Common myeloid progenitor, CD34-positive (primary cell): ENCODE data around the gene WBP4.
A peak's percentile ranks its signal among the peaks of the same experiment; 100 is the strongest.

Source experiments
- CTCF ChIA-PET: fragments of 350-600 bp; sonication (Branson Sonifier 250); formaldehyde crosslinking; loops from one replicate; lab custom pipeline; 2021; ENCODE audit warnings: antibody characterized with exemption; lab: Charles Lee
- POLR2A ChIA-PET: fragments of 350-600 bp; sonication (Branson Sonifier 250); formaldehyde crosslinking; loops from one replicate; lab custom pipeline; 2021; ENCODE audit warnings: antibody characterized with exemption; lab: Charles Lee
- DNase-seq, 3 donors: peaks; one replicate each; pipeline versions ENCODE4 v3.0.0 to v3.0.0-alpha.2; 2013
- H3K27ac ChIP-seq, 2 experiments: 1 replicate in 1 of 2; 2 replicates in 1 of 2; pipeline ENCODE4 v1.7.0; 2013; ENCODE audit warnings: inconsistent platforms in 2 of 2, low read length in 2 of 2, mild to moderate bottlenecking in 2 of 2, low read depth in 1 of 2, moderate library complexity in 1 of 2; ENCODE audit not compliant: severe bottlenecking in 2 of 2, insufficient read depth in 1 of 2, poor library complexity in 1 of 2
- H3K27me3 ChIP-seq, 5 experiments: replicated peaks in 2 of 5; 1 replicate in 3 of 5; 2 replicates in 2 of 5; pipeline versions ENCODE4 v1.6.1 to v1.7.0; 2013; ENCODE audit warnings: low read length in 4 of 5, mild to moderate bottlenecking in 2 of 5, moderate library complexity in 2 of 5, inconsistent platforms in 1 of 5; ENCODE audit not compliant: insufficient read depth in 5 of 5, control insufficient read depth in 4 of 5
- H3K36me3 ChIP-seq, 4 experiments: 1 replicate in 2 of 4; 2 replicates in 2 of 4; pipeline versions ENCODE4 v1.6.1 to v1.7.0; 2013; ENCODE audit warnings: low read length in 3 of 4, control low read depth in 1 of 4, mild to moderate bottlenecking in 1 of 4; ENCODE audit not compliant: control insufficient read depth in 4 of 4, insufficient read depth in 4 of 4
- H3K4me1 ChIP-seq, 4 experiments: 1 replicate in 3 of 4; 2 replicates in 1 of 4; pipeline versions ENCODE4 v1.6.1 to v1.7.1; 2013; ENCODE audit warnings: low read length in 3 of 4, mild to moderate bottlenecking in 3 of 4, control low read depth in 1 of 4, inconsistent platforms in 1 of 4, moderate library complexity in 1 of 4; ENCODE audit not compliant: control insufficient read depth in 4 of 4, insufficient read depth in 4 of 4; ENCODE audit errors: control extremely low read depth in 1 of 4
- H3K4me3 ChIP-seq, 7 experiments: 1 replicate in 4 of 7; 2 replicates in 3 of 7; pipeline versions ENCODE4 v1.5.1 to v1.7.0; 2013; ENCODE audit warnings: mild to moderate bottlenecking in 7 of 7, low read length in 6 of 7, moderate library complexity in 6 of 7, inconsistent platforms in 2 of 7, low read depth in 2 of 7, control low read depth in 1 of 7; ENCODE audit not compliant: insufficient read depth in 4 of 7, control insufficient read depth in 1 of 7; ENCODE audit errors: extremely low read depth in 1 of 7
- H3K9me3 ChIP-seq, 5 experiments: 1 replicate in 4 of 5; 2 replicates in 1 of 5; pipeline versions ENCODE4 v1.6.1 to v1.7.1; 2013; ENCODE audit warnings: low read length in 4 of 5, mild to moderate bottlenecking in 2 of 5, inconsistent platforms in 1 of 5, low read depth in 1 of 5, moderate library complexity in 1 of 5; ENCODE audit not compliant: control insufficient read depth in 4 of 5, insufficient read depth in 2 of 5; ENCODE audit errors: control extremely low read depth in 1 of 5
- WGBS: methylation state at CpG from one replicate; pipeline ENCODE4 v1.1.5; 2013; ENCODE audit not compliant: insufficient coverage; 5-methylcytosine and 5-hydroxymethylcytosine counted together

The WBP4 gene

GRCh38 chr13:41017817-41018601, 43.3 kb upstream of the WBP4 start:
- WGBS = no CpG with 5 or more reads among the region's 3 CpGs
- Histone ChIP-seq H3K9me3 (no peaks in the 10 kb centered on the region), H3K27ac (peak overlapping the region; percentile 100), H3K4me3 (peak overlapping the region in 6 of 7 experiments; percentile 69 to 100 (median 88)), H3K27me3 (no peaks in the 10 kb centered on the region), H3K4me1 (peaks cover 30 to 58% (median 39%) of the 10 kb centered on the region in 4 experiments), H3K36me3 (peaks cover 2 to 4% (median 3%) of the 10 kb centered on the region in 4 experiments)
- DNase-seq = peak in 1 of 3 donors; percentile 61
- ChIA-PET CTCF (interaction anchor here (0.7 to 2.9 kb wide), 11 partner anchors 9 to 241 kb away, joined by 3 to 15 read pairs (median 4); no protein-coding TSS in a partner anchor), POLR2A (interaction anchor here (0.6 to 1.3 kb wide), 3 partner anchors 11 to 737 kb away, joined by 3 to 9 read pairs (median 5); no protein-coding TSS in a partner anchor)

DNA sequence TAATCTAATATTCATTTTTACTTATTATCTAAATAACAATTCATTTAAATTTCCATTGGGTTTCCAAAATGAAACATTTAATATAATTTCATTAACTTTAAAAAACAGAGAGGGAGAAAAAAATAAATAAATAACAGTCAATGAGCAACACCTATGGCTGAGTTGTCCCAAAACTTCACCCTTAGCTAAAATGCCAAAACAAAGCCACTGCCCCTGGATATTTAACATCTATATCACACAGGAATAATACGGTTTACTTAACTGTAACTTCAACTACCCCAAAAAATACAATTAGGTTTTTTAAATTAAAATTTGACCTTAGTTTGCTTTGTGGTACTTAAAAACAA, 42.7 kb upstream of the WBP4 start:
- no peaks in the 10 kb centered on the region for H3K9me3 ChIP-seq
- H3K4me1 ChIP-seq = peaks cover 28 to 56% (median 38%) of the 10 kb centered on the region in 4 experiments
- ChIA-PET POLR2A (interaction anchor here (0.9 to 1.4 kb wide), 3 partner anchors 22 to 42 kb away, joined by 3 to 5 read pairs (median 3); no protein-coding TSS in a partner anchor), CTCF (interaction anchor here (1.0 to 3.0 kb wide), 12 partner anchors 9 to 241 kb away, joined by 3 to 15 read pairs (median 5); no protein-coding TSS in a partner anchor)
- DNase-seq = no peak
- peak overlapping the region in 6 of 7 experiments; percentile 69 to 100 (median 88) for H3K4me3 ChIP-seq
- H3K36me3 ChIP-seq = peaks cover 0 to 3% (median 0%) of the 10 kb centered on the region in 4 experiments
- peak overlapping the region; percentile 100 for H3K27ac ChIP-seq
- no peaks in the 10 kb centered on the region for H3K27me3 ChIP-seq
- WGBS = no CpG with 5 or more reads among the region's 1 CpG

DNA sequence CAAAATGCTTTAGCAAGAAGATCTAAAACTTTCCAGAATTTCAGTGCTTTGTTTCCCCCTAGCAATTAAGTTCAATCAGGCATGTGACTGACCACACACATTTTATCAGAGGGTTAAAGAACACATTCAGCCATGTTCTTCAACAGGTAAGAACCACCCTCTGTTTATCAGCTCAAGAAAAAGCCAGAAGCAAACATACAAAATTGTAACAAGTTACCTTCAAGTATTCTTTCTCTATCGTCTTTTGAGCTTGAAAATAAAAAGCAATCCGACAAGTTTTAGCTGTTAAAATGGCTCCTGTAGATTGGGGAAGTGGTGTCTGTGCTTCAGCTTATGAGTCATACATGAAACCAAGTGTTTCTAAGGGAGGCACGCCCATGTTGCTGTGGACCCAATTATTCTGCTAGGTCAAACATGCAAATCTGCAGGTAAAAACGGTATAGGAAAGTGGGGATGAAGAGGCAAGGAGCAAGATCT, 42.3 kb upstream of the WBP4 start, which contains the start of gene ELF1:
Gene ELF1 (minus strand): TSS at position 306 of the 477 bp plus-strand sequence. CDS start 37,262 bp downstream, outside the sequence.
- peak within 1 kb of the TSS in 6 of 7 experiments; percentile 69 to 100 (median 88) for H3K4me3 ChIP-seq

DNA sequence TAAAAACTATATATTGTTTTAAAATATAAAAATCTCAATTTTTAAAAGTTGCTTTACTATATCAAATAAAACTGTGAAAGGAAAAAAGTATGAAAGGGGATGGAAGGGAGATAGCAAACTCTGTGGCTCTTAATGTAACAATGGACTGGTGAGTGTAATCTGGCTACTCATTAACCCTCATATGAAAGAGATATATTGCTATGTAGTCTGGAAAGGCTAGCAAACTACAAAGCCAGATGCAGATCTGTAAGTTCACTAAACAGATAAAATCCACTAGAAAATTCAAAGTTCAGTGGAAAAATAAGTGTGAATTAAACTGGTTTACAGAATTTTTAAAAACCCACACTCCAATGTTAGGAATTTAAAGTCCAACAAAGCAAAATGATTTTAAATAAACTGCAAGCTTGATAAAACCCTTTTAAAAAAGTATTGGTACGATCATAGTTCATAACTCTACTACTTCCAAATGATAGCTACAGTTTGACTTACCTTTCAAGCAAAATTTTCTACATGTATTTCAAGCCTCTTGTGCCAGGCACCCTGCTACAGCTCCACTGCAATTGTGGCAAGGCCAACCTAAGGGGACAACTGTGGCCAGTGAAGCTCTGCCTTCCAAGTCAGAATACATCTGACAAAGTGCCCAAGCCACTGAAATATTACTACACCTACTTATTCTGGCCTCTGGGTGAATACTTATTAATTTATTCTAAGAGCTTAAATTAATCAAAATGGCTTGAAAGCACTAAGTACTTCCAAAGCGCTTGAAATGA, 41.5 kb upstream of the WBP4 start:
- POLR2A ChIA-PET = interaction anchor here (0.6 to 1.4 kb wide), 5 partner anchors 10 to 81 kb away, joined by 3 to 5 read pairs (median 3); no protein-coding TSS in a partner anchor
- Histone ChIP-seq H3K27me3 (no peaks in the 10 kb centered on the region), H3K4me1 (peaks cover 18 to 49% (median 28%) of the 10 kb centered on the region in 4 experiments), H3K9me3 (no peaks in the 10 kb centered on the region), H3K36me3 (no peaks in the 10 kb centered on the region), H3K4me3 (peak overlapping the region in 4 of 7 experiments; percentile 69 to 94 (median 88)), H3K27ac (peak overlapping the region in 1 of 2 experiments; percentile 100)
- CTCF ChIA-PET = interaction anchor here (0.7 to 3.0 kb wide), 20 partner anchors 9 to 243 kb away, joined by 3 to 18 read pairs (median 4); no protein-coding TSS in a partner anchor
- no peak for DNase-seq
- WGBS = 100% methylated on average over 2 of the region's 2 CpGs

More for the DNA sequence above, 42.3 kb upstream of the WBP4 start, which contains the start of gene ELF1:
- ChIA-PET CTCF (interaction anchor here (1.0 to 3.0 kb wide), 14 partner anchors 10 to 242 kb away, joined by 3 to 18 read pairs (median 6); no protein-coding TSS in a partner anchor), POLR2A (interaction anchor here (0.9 to 1.4 kb wide), 5 partner anchors 11 to 42 kb away, joined by 3 to 5 read pairs (median 3); no protein-coding TSS in a partner anchor)
- Histone ChIP-seq H3K27ac (peak within 1 kb of the TSS; percentile 100), H3K4me1 (peaks cover 25 to 53% (median 35%) of the 10 kb centered on the region in 4 experiments), H3K9me3 (no peaks in the 10 kb centered on the region), H3K36me3 (peaks cover 0 to 1% (median 0%) of the 10 kb centered on the region in 4 experiments), H3K27me3 (no peaks in the 10 kb centered on the region)
- WGBS = 0% methylated on average over 1 of the region's 4 CpGs
- DNase-seq = peak; percentile 92 to 96 (median 95)

DNA sequence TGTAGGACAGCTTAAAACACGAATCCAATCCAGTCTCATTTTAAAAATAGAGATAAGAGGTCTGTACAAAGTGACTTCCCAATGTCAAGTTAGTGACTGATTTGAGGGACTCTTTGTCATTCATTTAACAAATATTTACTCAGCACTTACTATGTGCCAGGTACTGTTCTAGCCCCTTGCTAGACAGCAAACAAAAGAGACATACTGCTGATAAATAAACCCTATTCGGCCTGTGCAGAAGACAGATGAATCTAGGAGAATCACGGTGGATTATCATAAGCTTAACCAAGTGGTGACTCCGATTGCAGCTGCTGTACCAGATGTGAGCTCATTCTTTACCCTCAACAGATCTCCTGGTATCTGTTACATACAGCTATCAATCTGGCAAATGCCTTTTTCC, 35.8 kb upstream of the WBP4 start:
- Histone ChIP-seq H3K4me3 (no peak overlapping the region), H3K9me3 (no peaks in the 10 kb centered on the region), H3K27me3 (no peaks in the 10 kb centered on the region), H3K27ac (no peak overlapping the region), H3K36me3 (peaks cover 2 to 9% (median 3%) of the 10 kb centered on the region in 4 experiments), H3K4me1 (peaks cover 3 to 18% (median 9%) of the 10 kb centered on the region in 4 experiments)
- DNase-seq = no peak
- 82% methylated on average over 3 of the region's 4 CpGs for WGBS
- ChIA-PET POLR2A (no interaction called here), CTCF (interaction anchor here (0.9 to 2.9 kb wide), 2 partner anchors 10 to 34 kb away, joined by 3 to 8 read pairs; no protein-coding TSS in a partner anchor)

- CTCF ChIA-PET = interaction anchor here (2.0 to 2.4 kb wide), 2 partner anchors 28 to 34 kb away, joined by 6 to 11 read pairs; partner anchors contain the start of gene WBP4
- no peaks in the 10 kb centered on the region for H3K9me3 ChIP-seq
- POLR2A ChIA-PET = interaction anchor here (0.7 kb wide), 1 partner anchor 29 kb away, joined by 3 read pairs; no protein-coding TSS in a partner anchor
- DNase-seq = no peak
- H3K36me3 ChIP-seq = peaks cover 2 to 9% (median 3%) of the 10 kb centered on the region in 4 experiments
- no peak overlapping the region for H3K27ac ChIP-seq
- no peaks in the 10 kb centered on the region for H3K27me3 ChIP-seq
- H3K4me1 ChIP-seq = peaks cover 3 to 8% (median 5%) of the 10 kb centered on the region in 4 experiments
- no peak overlapping the region for H3K4me3 ChIP-seq
- 97% methylated on average over 7 of the region's 8 CpGs for WGBS
Measured at GRCh38 chr13:41026788-41027187, 34.5 kb upstream of the WBP4 start.
